Measurements from ENCODE around the gene GAB2. TPM values are rescaled to one million over a fixed set of nuclear protein-coding genes. Genes with fewer than 3 reads are reported as not detected.

GAB2 gene
- total RNA-seq, 1 experiment from 2014 or later: 3.3 TPM

GRCh38 chr11:78392854-78393253 lies 24.8 kb downstream of the GAB2 start:
- Mint-ChIP-seq H3K4me3 (no peak overlapping the region), H3K36me3 (ENCODE audit: insufficient read depth in 1 of 3, low read depth in 3 of 3) (no peaks in the 10 kb centered on the region), H3K27me3 (ENCODE audit: low read depth) (peaks cover 3% of the 10 kb centered on the region), H3K9me3 (no peaks in the 10 kb centered on the region), H3K27ac (no peak overlapping the region), H3K4me1 (no peaks in the 10 kb centered on the region)
- H4K8ac ChIP-seq (replicated peaks; ENCODE audit: insufficient read length, low read depth, low read length): no peak overlapping the region
- no peak overlapping the region for H3K4ac ChIP-seq (ENCODE audit: low read depth, low read length)
- H3K4me2 ChIP-seq (ENCODE audit: insufficient read depth, insufficient read length, low read length): no peak overlapping the region
- no CpG with 5 or more reads among the region's 2 CpGs for WGBS (ENCODE audit: extremely low coverage, insufficient read length, low lambda C conversion rate)
- no peak overlapping the region for H2AFZ ChIP-seq (ENCODE audit: low read length)
- no peak overlapping the region for H3K9ac ChIP-seq (ENCODE audit: extremely low read depth, insufficient read length, low read length)
- H3K27me3 ChIP-seq (ENCODE audit: insufficient read depth, low read length): no peaks in the 10 kb centered on the region
- H3K18ac ChIP-seq (ENCODE audit: insufficient read length, low read depth, low read length): no peak overlapping the region
- no peak overlapping the region for H3K23ac ChIP-seq (ENCODE audit: insufficient read length, low read depth, low read length)
- H2BK20ac ChIP-seq (ENCODE audit: low read depth, low read length, poor library complexity, severe bottlenecking): no peak overlapping the region
- no peaks in the 10 kb centered on the region for H3K4me1 ChIP-seq (ENCODE audit: insufficient read depth, low read length)
- H3K79me2 ChIP-seq (ENCODE audit: insufficient read depth, low read length): no peaks in the 10 kb centered on the region
- H2BK120ac ChIP-seq (ENCODE audit: low read depth, low read length, poor library complexity, severe bottlenecking): no peak overlapping the region
- H4K91ac ChIP-seq (ENCODE audit: insufficient read length, low read depth, low read length): no peak overlapping the region
- no peaks in the 10 kb centered on the region for H3K79me1 ChIP-seq (ENCODE audit: insufficient read depth, low read depth, low read length, poor library complexity, severe bottlenecking)
- TF ChIP-seq, protein P1, sequence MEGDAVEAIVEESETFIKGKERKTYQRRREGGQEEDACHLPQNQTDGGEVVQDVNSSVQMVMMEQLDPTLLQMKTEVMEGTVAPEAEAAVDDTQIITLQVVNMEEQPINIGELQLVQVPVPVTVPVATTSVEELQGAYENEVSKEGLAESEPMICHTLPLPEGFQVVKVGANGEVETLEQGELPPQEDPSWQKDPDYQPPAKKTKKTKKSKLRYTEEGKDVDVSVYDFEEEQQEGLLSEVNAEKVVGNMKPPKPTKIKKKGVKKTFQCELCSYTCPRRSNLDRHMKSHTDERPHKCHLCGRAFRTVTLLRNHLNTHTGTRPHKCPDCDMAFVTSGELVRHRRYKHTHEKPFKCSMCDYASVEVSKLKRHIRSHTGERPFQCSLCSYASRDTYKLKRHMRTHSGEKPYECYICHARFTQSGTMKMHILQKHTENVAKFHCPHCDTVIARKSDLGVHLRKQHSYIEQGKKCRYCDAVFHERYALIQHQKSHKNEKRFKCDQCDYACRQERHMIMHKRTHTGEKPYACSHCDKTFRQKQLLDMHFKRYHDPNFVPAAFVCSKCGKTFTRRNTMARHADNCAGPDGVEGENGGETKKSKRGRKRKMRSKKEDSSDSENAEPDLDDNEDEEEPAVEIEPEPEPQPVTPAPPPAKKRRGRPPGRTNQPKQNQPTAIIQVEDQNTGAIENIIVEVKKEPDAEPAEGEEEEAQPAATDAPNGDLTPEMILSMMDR (conservative IDR thresholded peaks at IDR 0.05): no peak
- H2AK5ac ChIP-seq (ENCODE audit: insufficient read length, low read length): no peak overlapping the region
- no peak overlapping the region for H2BK12ac ChIP-seq (ENCODE audit: insufficient read length, low read depth, low read length)
- H3T11ph ChIP-seq (ENCODE audit: low read length): no peak overlapping the region
- H3K27ac ChIP-seq (ENCODE audit: insufficient read length, low read depth, low read length): no peak overlapping the region
- H3K23me2 ChIP-seq (ENCODE audit: insufficient read length, low read depth, low read length, poor library complexity, severe bottlenecking): no peaks in the 10 kb centered on the region
- no peak for DNase-seq
- H3K56ac ChIP-seq (ENCODE audit: insufficient read length, low read depth, low read length): no peak overlapping the region
- H4K20me1 ChIP-seq (ENCODE audit: control insufficient read depth, insufficient read depth, insufficient read length): no peaks in the 10 kb centered on the region
- H3K14ac ChIP-seq (ENCODE audit: insufficient read depth, low read length): no peak overlapping the region
- H4K5ac ChIP-seq (ENCODE audit: insufficient read length, low read depth, low read length): no peak overlapping the region
- H3K9me3 ChIP-seq (ENCODE audit: control insufficient read depth, low read depth, low read length): no peaks in the 10 kb centered on the region
- no peak overlapping the region for H2BK15ac ChIP-seq (ENCODE audit: low read depth, low read length)
- no peak overlapping the region for H2BK5ac ChIP-seq (ENCODE audit: insufficient read length, low read length)

Data from H9 (cell line).